H9 (cell line): ENCODE measurements around the gene FARSB. TPM values are rescaled to one million over a fixed set of nuclear protein-coding genes. Genes with fewer than 3 reads are reported as not detected.

Experiments used
- DNase-seq: peaks from one replicate; pipeline ENCODE4 v3.0.0-alpha.2; 2017
- H2AFZ ChIP-seq: one replicate; pipeline ENCODE4 v1.6.1; 2013; ENCODE audit warnings: mild to moderate bottlenecking, low read length, control low read depth, moderate library complexity
- H2AK5ac ChIP-seq: 2 replicates; pipeline ENCODE4 v1.6.1; 2013; ENCODE audit warnings: low read length, control low read depth, mixed read lengths; ENCODE audit not compliant: insufficient read length
- H2BK120ac ChIP-seq: one replicate; pipeline ENCODE4 v1.6.1; 2013; ENCODE audit warnings: low read depth, mild to moderate bottlenecking, low read length, control low read depth, inconsistent platforms; ENCODE audit not compliant: poor library complexity, severe bottlenecking
- H2BK12ac ChIP-seq: 2 replicates; pipeline ENCODE4 v1.6.1; 2013; ENCODE audit warnings: low read length, control low read depth, mixed read lengths, low read depth; ENCODE audit not compliant: insufficient read length
- H2BK15ac ChIP-seq: 2 replicates; pipeline ENCODE4 v1.6.1; 2013; ENCODE audit warnings: low read depth, low read length, control low read depth
- H2BK20ac ChIP-seq: one replicate; pipeline ENCODE4 v1.6.1; 2013; ENCODE audit warnings: low read depth, mild to moderate bottlenecking, low read length, control low read depth, inconsistent platforms; ENCODE audit not compliant: poor library complexity, severe bottlenecking
- H2BK5ac ChIP-seq: 2 replicates; pipeline ENCODE4 v1.6.1; 2013; ENCODE audit warnings: low read length, control low read depth, mixed read lengths; ENCODE audit not compliant: insufficient read length
- H3K14ac ChIP-seq: 2 replicates; pipeline ENCODE4 v1.6.1; 2013; ENCODE audit warnings: low read length, control low read depth; ENCODE audit not compliant: insufficient read depth
- H3K18ac ChIP-seq: 2 replicates; pipeline ENCODE4 v1.6.1; 2013; ENCODE audit warnings: low read depth, mild to moderate bottlenecking, mixed read lengths, low read length, control low read depth; ENCODE audit not compliant: insufficient read length
- H3K23ac ChIP-seq: 2 replicates; pipeline ENCODE4 v1.6.1; 2013; ENCODE audit warnings: low read length, control low read depth, mixed read lengths, low read depth; ENCODE audit not compliant: insufficient read length
- H3K23me2 ChIP-seq: 2 replicates; pipeline ENCODE4 v1.6.1; 2013; ENCODE audit warnings: low read depth, mild to moderate bottlenecking, mixed read lengths, low read length, control low read depth; ENCODE audit not compliant: insufficient read length, poor library complexity, severe bottlenecking
- H3K27ac ChIP-seq: 2 replicates; pipeline ENCODE4 v1.5.1; 2013; ENCODE audit warnings: low read length, control low read depth, mixed read lengths, low read depth; ENCODE audit not compliant: insufficient read length
- H3K27me3 ChIP-seq: 2 replicates; pipeline ENCODE4 v1.6.1; 2013; ENCODE audit warnings: low read length, control low read depth, inconsistent platforms; ENCODE audit not compliant: insufficient read depth
- H3K4ac ChIP-seq: 2 replicates; pipeline ENCODE4 v1.6.1; 2013; ENCODE audit warnings: low read depth, mild to moderate bottlenecking, control low read depth, inconsistent platforms, low read length, moderate library complexity
- H3K4me1 ChIP-seq: 2 replicates; pipeline ENCODE4 v1.6.1; 2013; ENCODE audit warnings: low read length, control low read depth, inconsistent platforms; ENCODE audit not compliant: insufficient read depth
- H3K4me2 ChIP-seq: 2 replicates; pipeline ENCODE4 v1.6.1; 2013; ENCODE audit warnings: low read length, control low read depth, mixed read lengths; ENCODE audit not compliant: insufficient read length, insufficient read depth
- H3K56ac ChIP-seq: 2 replicates; pipeline ENCODE4 v1.6.1; 2013; ENCODE audit warnings: low read depth, mild to moderate bottlenecking, mixed read lengths, low read length, control low read depth; ENCODE audit not compliant: insufficient read length
- H3K79me1 ChIP-seq: 2 replicates; pipeline ENCODE4 v1.6.1; 2013; ENCODE audit warnings: low read depth, mild to moderate bottlenecking, moderate library complexity, low read length, control low read depth, inconsistent platforms; ENCODE audit not compliant: insufficient read depth, poor library complexity, severe bottlenecking
- H3K79me2 ChIP-seq: 2 replicates; pipeline ENCODE4 v1.6.1; 2013; ENCODE audit warnings: low read length, control low read depth, inconsistent platforms; ENCODE audit not compliant: insufficient read depth
- H3K9ac ChIP-seq: 2 replicates; pipeline ENCODE4 v1.6.1; 2013; ENCODE audit warnings: low read length, control low read depth, mixed read lengths; ENCODE audit not compliant: insufficient read length; ENCODE audit errors: extremely low read depth
- H3K9me3 ChIP-seq: one replicate; pipeline ENCODE4 v1.6.1; 2013; ENCODE audit warnings: low read depth, low read length, inconsistent platforms; ENCODE audit not compliant: control insufficient read depth
- H3T11ph ChIP-seq: one replicate; pipeline ENCODE4 v1.6.1; 2013; ENCODE audit warnings: mild to moderate bottlenecking, low read length, control low read depth, inconsistent platforms
- H4K20me1 ChIP-seq: one replicate; pipeline ENCODE4 v1.6.1; 2013; ENCODE audit not compliant: control insufficient read depth, insufficient read length, insufficient read depth
- H4K5ac ChIP-seq: 2 replicates; pipeline ENCODE4 v1.6.1; 2013; ENCODE audit warnings: low read depth, mild to moderate bottlenecking, mixed read lengths, low read length, control low read depth; ENCODE audit not compliant: insufficient read length
- H4K8ac ChIP-seq: replicated peaks from 2 replicates; pipeline ENCODE4 v1.6.1; 2013; ENCODE audit warnings: low read length, control low read depth, mixed read lengths, low read depth; ENCODE audit not compliant: insufficient read length
- H4K91ac ChIP-seq: 2 replicates; pipeline ENCODE4 v1.6.1; 2013; ENCODE audit warnings: low read depth, mild to moderate bottlenecking, moderate library complexity, mixed read lengths, low read length, control low read depth; ENCODE audit not compliant: insufficient read length
- H3K27ac Mint-ChIP-seq, 3 experiments: 2 replicates in 2 of 3; 3 replicates in 1 of 3; pipeline ENCODE4 v1.8.0; 2020 to 2021; ENCODE audit warnings: mixed read lengths in 3 of 3, mild to moderate bottlenecking in 1 of 3, moderate library complexity in 1 of 3
- H3K27me3 Mint-ChIP-seq: 2 replicates; pipeline ENCODE4 v1.8.0; 2021; ENCODE audit warnings: low read depth, mild to moderate bottlenecking, moderate library complexity, mixed read lengths
- H3K36me3 Mint-ChIP-seq, 3 experiments: 2 replicates in 2 of 3; 3 replicates in 1 of 3; pipeline ENCODE4 v1.8.0; 2020 to 2021; ENCODE audit warnings: low read depth in 3 of 3, mixed read lengths in 3 of 3; ENCODE audit not compliant: insufficient read depth in 1 of 3
- H3K4me1 Mint-ChIP-seq, 2 experiments: 2 replicates each; pipeline ENCODE4 v1.8.0; 2020; ENCODE audit warnings: mixed read lengths in 2 of 2
- H3K4me3 Mint-ChIP-seq, 2 experiments: 2 replicates in 1 of 2; 3 replicates in 1 of 2; pipeline ENCODE4 v1.8.0; 2020 to 2021; ENCODE audit warnings: mild to moderate bottlenecking in 2 of 2, mixed read lengths in 2 of 2, moderate library complexity in 1 of 2
- H3K9me3 Mint-ChIP-seq, 2 experiments: 2 replicates in 1 of 2; 3 replicates in 1 of 2; pipeline ENCODE4 v1.8.0; 2020; ENCODE audit warnings: mild to moderate bottlenecking in 2 of 2, mixed read lengths in 2 of 2, moderate library complexity in 1 of 2
- CTCF ChIP-seq: fragments of 200-600 bp; sonication (generic); conservative IDR thresholded peaks from 3 replicates; pipeline ENCODE4 v1.8.0; 2021; ENCODE audit warnings: antibody characterized with exemption, mild to moderate bottlenecking
- WGBS: extraction: QIAGEN DNeasy Blood & Tissue Kit; methylation state at CpG from one replicate; pipeline ENCODE4 v1.1.7; 2013; ENCODE audit warnings: missing lambda C conversion rate, low lambda C conversion rate, mixed read lengths; ENCODE audit not compliant: insufficient read length; ENCODE audit errors: extremely low coverage; 5-methylcytosine and 5-hydroxymethylcytosine counted together
- total RNA-seq: library from RNA; stranded (reverse); gene quantifications from 2 replicates; pipeline ENCODE4 v1.2.1, GENCODE V29; 2021

The FARSB gene
- total RNA-seq, 1 experiment from 2014 or later, result 32.1 TPM

GRCh38 chr2:222701233-222701632 lies 45.3 kb upstream of the FARSB start:
- Histone ChIP-seq H3T11ph (no peak overlapping the region), H2BK12ac (no peak overlapping the region), H3K23ac (no peak overlapping the region), H3K79me2 (no peaks in the 10 kb centered on the region), H2AK5ac (no peak overlapping the region), H3K4me1 (no peaks in the 10 kb centered on the region), H2BK15ac (no peak overlapping the region), H2AFZ (no peak overlapping the region), H4K20me1 (no peaks in the 10 kb centered on the region), H3K56ac (no peak overlapping the region), H3K79me1 (no peaks in the 10 kb centered on the region), H3K4me2 (no peak overlapping the region), H2BK20ac (no peak overlapping the region), H3K4ac (no peak overlapping the region), H4K91ac (no peak overlapping the region), H2BK120ac (no peak overlapping the region), H3K27me3 (no peaks in the 10 kb centered on the region), H3K9me3 (no peaks in the 10 kb centered on the region), H4K5ac (no peak overlapping the region), H3K18ac (no peak overlapping the region), H3K9ac (no peak overlapping the region), H3K27ac (no peak overlapping the region), H3K14ac (no peak overlapping the region), H3K23me2 (no peaks in the 10 kb centered on the region), H2BK5ac (no peak overlapping the region), H4K8ac (no peak overlapping the region)
- peaks cover 2 to 9% of the 10 kb centered on the region in 2 experiments for H3K4me1 Mint-ChIP-seq
- H3K4me3 Mint-ChIP-seq, result no peak overlapping the region
- no peak for TF ChIP-seq CTCF
- H3K27ac Mint-ChIP-seq, result peak overlapping the region in 1 of 3 experiments; percentile 76; a peak in 1 of 7 replicates
- WGBS, result 100% methylated on average over 1 of the region's 1 CpG
- H3K36me3 Mint-ChIP-seq, result no peaks in the 10 kb centered on the region; a peak in 1 of 7 replicates
- peaks cover 2 to 3% of the 10 kb centered on the region in 2 experiments; a peak in 2 of 5 replicates for H3K9me3 Mint-ChIP-seq
- no peak for DNase-seq
- peaks cover 3% of the 10 kb centered on the region; the same call in 1 of the 2 replicates for H3K27me3 Mint-ChIP-seq
